Hepatocyte (in vitro differentiated cells): ENCODE data around the gene KIAA1755. TPM values are rescaled to one million over a fixed set of nuclear protein-coding genes. Genes with fewer than 3 reads are reported as not detected.
A peak's percentile ranks its signal among the peaks of the same experiment; 100 is the strongest.

Experiments
- DNase-seq: peaks from one replicate; pipeline ENCODE4 v3.0.0-alpha.2; 2016; ENCODE audit warnings: low spot score
- H2AFZ ChIP-seq: fragments of 200-600 bp; sonication (generic); 2 replicates; pipeline ENCODE4 v1.6.0; 2016; ENCODE audit warnings: antibody characterized with exemption, mild to moderate bottlenecking
- H3K27ac ChIP-seq: fragments of 200-600 bp; sonication (generic); 2 replicates; pipeline ENCODE4 v1.5.1; 2016; ENCODE audit warnings: mild to moderate bottlenecking
- H3K27me3 ChIP-seq: fragments of 200-600 bp; sonication (generic); 2 replicates; pipeline ENCODE4 v1.6.1; 2016
- H3K36me3 ChIP-seq: fragments of 200-600 bp; sonication (generic); replicated peaks from 2 replicates; pipeline ENCODE4 v1.5.1; 2016; ENCODE audit warnings: low read depth; ENCODE audit not compliant: insufficient read depth
- H3K4me1 ChIP-seq: fragments of 200-600 bp; sonication (generic); 2 replicates; pipeline ENCODE4 v1.5.1; 2016; ENCODE audit warnings: mild to moderate bottlenecking, moderate library complexity; ENCODE audit not compliant: insufficient read depth
- H3K4me2 ChIP-seq: fragments of 200-600 bp; sonication (generic); 2 replicates; pipeline ENCODE4 v1.6.0; 2016
- H3K4me3 ChIP-seq: fragments of 200-600 bp; sonication (generic); 2 replicates; pipeline ENCODE4 v1.5.1; 2016; ENCODE audit warnings: mild to moderate bottlenecking
- H3K79me2 ChIP-seq: fragments of 200-600 bp; sonication (generic); 2 replicates; pipeline ENCODE4 v1.6.0; 2017; ENCODE audit warnings: mild to moderate bottlenecking
- H3K9me2 ChIP-seq: fragments of 200-600 bp; sonication (generic); replicated peaks from 2 replicates; pipeline ENCODE4 v1.6.0; 2017; ENCODE audit warnings: mild to moderate bottlenecking; ENCODE audit not compliant: insufficient read depth
- H3K9me3 ChIP-seq: fragments of 200-600 bp; sonication (generic); 2 replicates; pipeline ENCODE4 v1.5.1; 2016; ENCODE audit warnings: low read depth, mild to moderate bottlenecking
- H4K20me1 ChIP-seq: fragments of 200-600 bp; sonication (generic); 2 replicates; pipeline ENCODE4 v1.6.0; 2016; ENCODE audit warnings: mild to moderate bottlenecking; ENCODE audit not compliant: insufficient read depth, poor library complexity, severe bottlenecking
- CTCF ChIP-seq: fragments of 200-600 bp; sonication (generic); IDR thresholded peaks from 2 replicates; pipeline ENCODE4 v1.5.1; 2016; ENCODE audit warnings: antibody characterized with exemption, mild to moderate bottlenecking; ENCODE audit not compliant: poor library complexity
- EZH2 ChIP-seq: fragments of 200-600 bp; sonication (generic); IDR thresholded peaks from 2 replicates; pipeline ENCODE4 v1.6.1; 2016; ENCODE audit warnings: antibody characterized with exemption, mild to moderate bottlenecking, borderline replicate concordance
- EZH2phosphoT487 ChIP-seq: fragments of 200-600 bp; sonication (generic); IDR thresholded peaks from one replicate; pipeline ENCODE4 v1.6.1; 2018; ENCODE audit warnings: antibody characterized with exemption, mild to moderate bottlenecking, low read depth, moderate library complexity; ENCODE audit not compliant: unreplicated experiment, severe bottlenecking
- WGBS: methylation state at CpG from one replicate; pipeline ENCODE4 v1.1.6; 2016; ENCODE audit warnings: low lambda C conversion rate; ENCODE audit errors: missing lambda C conversion rate; 5-methylcytosine and 5-hydroxymethylcytosine counted together
- polyA plus RNA-seq: library from polyadenylated mRNA; unstranded; fragments of >200 nt; fragmentation: Nextera tagmentation; extraction: Ambion mirVana; gene quantifications from 2 replicates; pipeline ENCODE4 v1.2.1, GENCODE V29; 2016
- total RNA-seq: library from RNA; depleted of rRNA; stranded (reverse); fragments of >200 nt; gene quantifications from 2 replicates; pipeline ENCODE4 v1.2.3, GENCODE V29; 2014

Gene KIAA1755
- total and polyA plus RNA-seq, 2 experiments from 2014 or later: 1.6 to 3.4 TPM

- Histone ChIP-seq H3K9me2 (no peaks in the 10 kb centered on the region), H3K36me3 (no peaks in the 10 kb centered on the region), H2AFZ (no peak overlapping the region), H3K27ac (no peak overlapping the region), H3K27me3 (no peaks in the 10 kb centered on the region), H3K79me2 (no peaks in the 10 kb centered on the region), H3K4me2 (peak overlapping the region; percentile 66), H3K4me1 (peaks cover 4% of the 10 kb centered on the region), H3K9me3 (no peaks in the 10 kb centered on the region), H3K4me3 (no peak overlapping the region), H4K20me1 (no peaks in the 10 kb centered on the region)
- TF ChIP-seq EZH2: no peak
- DNase-seq: no peak
- 79% methylated on average over 11 of the region's 11 CpGs for WGBS
Measured at GRCh38 chr20:38220587-38221118, 39.9 kb downstream of the KIAA1755 start.

GRCh38 chr20:38219006-38219950 is 41.3 kb downstream of the KIAA1755 start:
- no peak for TF ChIP-seq EZH2
- TF ChIP-seq EZH2phosphoT487: no peak
- no peak for TF ChIP-seq CTCF
- Histone ChIP-seq H4K20me1 (no peaks in the 10 kb centered on the region), H3K27ac (no peak overlapping the region), H3K27me3 (no peaks in the 10 kb centered on the region), H3K36me3 (no peaks in the 10 kb centered on the region), H3K9me2 (no peaks in the 10 kb centered on the region), H3K4me2 (no peak overlapping the region), H2AFZ (no peak overlapping the region), H3K9me3 (no peaks in the 10 kb centered on the region), H3K79me2 (no peaks in the 10 kb centered on the region), H3K4me3 (no peak overlapping the region), H3K4me1 (peaks cover 4% of the 10 kb centered on the region)
- no peak for DNase-seq
- 90% methylated on average over 19 of the region's 19 CpGs for WGBS

GRCh38 chr20:38218566-38218885 is 42.0 kb downstream of the KIAA1755 start:
- Histone ChIP-seq H3K4me2 (no peak overlapping the region), H4K20me1 (no peaks in the 10 kb centered on the region), H3K4me1 (peaks cover 4% of the 10 kb centered on the region), H3K9me3 (no peaks in the 10 kb centered on the region), H3K79me2 (no peaks in the 10 kb centered on the region), H3K36me3 (no peaks in the 10 kb centered on the region), H3K27me3 (no peaks in the 10 kb centered on the region), H2AFZ (no peak overlapping the region), H3K4me3 (no peak overlapping the region), H3K27ac (no peak overlapping the region), H3K9me2 (no peaks in the 10 kb centered on the region)
- DNase-seq: no peak
- 80% methylated on average over 7 of the region's 7 CpGs for WGBS
- TF ChIP-seq EZH2phosphoT487 (no peak), CTCF (no peak), EZH2 (no peak)
